Lung microvascular endothelial cell (primary cell): ENCODE results near the gene TRAPPC2L. TPM values are rescaled to one million over a fixed set of nuclear protein-coding genes. Genes with fewer than 3 reads are reported as not detected.
"Not testable (repeated sequence)": the region's sequence is repeated elsewhere in the genome, so short reads cannot be mapped to it uniquely, and the experiment has no call there.

Experiments used
- DNase-seq, 2 donors: peaks; one replicate each; pipeline versions ENCODE4 v3.0.0 to v3.0.0-alpha.2; 2010; ENCODE audit warnings: low read depth in 2 of 2
- total RNA-seq: library from RNA; depleted of rRNA; stranded (reverse); fragments of >200 nt; gene quantifications from 2 replicates; pipeline ENCODE4 v1.2.1, GENCODE V29; 2014

The TRAPPC2L gene
- total RNA-seq, 1 donor from 2014 or later = 35.9 TPM

GRCh38 chr16:88818575-88818874 is 38.4 kb upstream of the TRAPPC2L start:
- DNase-seq = no peak

GRCh38 chr16:88819126-88819525 is 37.8 kb upstream of the TRAPPC2L start:
- no peak for DNase-seq

GRCh38 chr16:88820385-88821025 is 36.4 kb upstream of the TRAPPC2L start:
- no peak for DNase-seq

- DNase-seq = no peak
Measured at GRCh38 chr16:88821168-88821850, 35.6 kb upstream of the TRAPPC2L start.

- no peak for DNase-seq
Measured at GRCh38 chr16:88822281-88823040, 34.5 kb upstream of the TRAPPC2L start.

GRCh38 chr16:88823646-88824045 is 33.3 kb upstream of the TRAPPC2L start:
- not testable (repeated sequence) for DNase-seq

GRCh38 chr16:88824256-88825077 is 32.5 kb upstream of the TRAPPC2L start:
- DNase-seq = no peak

GRCh38 chr16:88825146-88825545 is 31.8 kb upstream of the TRAPPC2L start:
- no peak for DNase-seq

- DNase-seq = no peak
Measured at GRCh38 chr16:88826070-88826840, 30.7 kb upstream of the TRAPPC2L start.

- DNase-seq = no peak
Measured at GRCh38 chr16:88827727-88828126, 29.2 kb upstream of the TRAPPC2L start.

GRCh38 chr16:88828711-88829110 is 28.2 kb upstream of the TRAPPC2L start:
- no peak for DNase-seq

GRCh38 chr16:88830258-88830657 is 26.7 kb upstream of the TRAPPC2L start:
- DNase-seq = no peak

GRCh38 chr16:88830783-88831182 is 26.1 kb upstream of the TRAPPC2L start:
- DNase-seq = no peak

- no peak for DNase-seq
Measured at GRCh38 chr16:88831838-88832237, 25.1 kb upstream of the TRAPPC2L start.

- no peak for DNase-seq
Measured at GRCh38 chr16:88833086-88833485, 23.8 kb upstream of the TRAPPC2L start.

GRCh38 chr16:88834670-88835069 is 22.3 kb upstream of the TRAPPC2L start:
- no peak for DNase-seq

GRCh38 chr16:88835383-88835782 is 21.5 kb upstream of the TRAPPC2L start:
- DNase-seq = no peak

- DNase-seq = no peak
Measured at GRCh38 chr16:88835818-88836217, 21.1 kb upstream of the TRAPPC2L start.

- DNase-seq = no peak
Measured at GRCh38 chr16:88836791-88837190, 20.1 kb upstream of the TRAPPC2L start.

GRCh38 chr16:88837806-88838205 is 19.1 kb upstream of the TRAPPC2L start:
- no peak for DNase-seq

- no peak for DNase-seq
Measured at GRCh38 chr16:88838566-88838965, 18.4 kb upstream of the TRAPPC2L start.
